Body of pancreas (tissue), 4 donors: ENCODE data around the gene UQCRH.

Source experiments
- CTCF ChIP-seq, 7 experiments: fragments of 450-650 bp in 4 of 7; fragments of 200-600 bp in 3 of 7; sonication (generic) in 3 of 7; IDR thresholded peaks; one replicate each; pipeline ENCODE4 v1.5.1; 2016 to 2019; ENCODE audit warnings: antibody characterized with exemption in 7 of 7
- POLR2A ChIP-seq, 3 donors: fragments of 450-650 bp; IDR thresholded peaks; one replicate each; pipeline ENCODE4 v1.6.1; 2016; ENCODE audit warnings: antibody characterized with exemption in 3 of 3, mild to moderate bottlenecking in 2 of 3

GRCh38 chr1:46285730-46286477 lies 17.6 kb upstream of the UQCRH start:
- TF ChIP-seq CTCF (IDR thresholded peaks at IDR 0.05) (no peak), POLR2A (IDR thresholded peaks at IDR 0.05) (no peak)
